ENCODE results near the gene DXO. TPM values are rescaled to one million over a fixed set of nuclear protein-coding genes. Genes with fewer than 3 reads are reported as not detected.

Gene DXO
- total RNA-seq, 4 donors from 2014 or later, result 14.6 to 19.9 (median 16.4) TPM

GRCh38 chr6:31949926-31950548 is 21.9 kb downstream of the DXO start:
- H3K4me3 ChIP-seq (ENCODE audit: low read depth, poor library complexity, severe bottlenecking), result no peak overlapping the region
- DNase-seq (ENCODE audit: low spot score in 2 of 2), result no peak
- intact Hi-C loops (cut with DNase I; ENCODE audit: low total_unique reads), result no loop called here
- TF ChIP-seq CTCF (IDR thresholded peaks at IDR 0.05) (no peak), POLR2A (IDR thresholded peaks at IDR 0.05) (no peak)
- WGBS, 2 donors, result 86 to 88% methylated on average over 7 of the region's 7 CpGs

GRCh38 chr6:31948753-31949413 is 23.1 kb downstream of the DXO start:
- intact Hi-C loops (cut with DNase I; ENCODE audit: low total_unique reads), result no loop called here
- WGBS, 2 donors, result 63 to 74% methylated on average over 6 of the region's 6 CpGs
- DNase-seq (ENCODE audit: low spot score in 2 of 2), result no peak
- no peak for TF ChIP-seq CTCF (IDR thresholded peaks at IDR 0.05)
- TF ChIP-seq POLR2A (IDR thresholded peaks at IDR 0.05), result no peak
- no peak overlapping the region for H3K4me3 ChIP-seq (ENCODE audit: low read depth, poor library complexity, severe bottlenecking)

GRCh38 chr6:31948306-31948705 is 23.6 kb downstream of the DXO start:
- no peak overlapping the region for H3K4me3 ChIP-seq (ENCODE audit: low read depth, poor library complexity, severe bottlenecking)
- no peak for DNase-seq (ENCODE audit: low spot score in 2 of 2)
- 72 to 75% methylated on average over 5 of the region's 5 CpGs for WGBS, 2 donors
- TF ChIP-seq POLR2A (IDR thresholded peaks at IDR 0.05), result no peak
- no peak for TF ChIP-seq CTCF (IDR thresholded peaks at IDR 0.05)
- intact Hi-C loops (cut with DNase I; ENCODE audit: low total_unique reads), result no loop called here

- 84 to 89% methylated on average over 4 of the region's 4 CpGs for WGBS, 2 donors
- no peak for DNase-seq (ENCODE audit: low spot score in 2 of 2)
- no peak for TF ChIP-seq CTCF (IDR thresholded peaks at IDR 0.05)
- no peak for TF ChIP-seq POLR2A (IDR thresholded peaks at IDR 0.05)
- no peak overlapping the region for H3K4me3 ChIP-seq (ENCODE audit: low read depth, poor library complexity, severe bottlenecking)
- intact Hi-C loops (cut with DNase I; ENCODE audit: low total_unique reads), result no loop called here
These were observed 24.1 kb downstream of the DXO start for GRCh38 chr6:31947864-31948263.

- H3K4me3 ChIP-seq (ENCODE audit: low read depth, poor library complexity, severe bottlenecking), result no peak overlapping the region
- 88 to 89% methylated on average over 24 of the region's 24 CpGs for WGBS, 2 donors
- TF ChIP-seq CTCF (IDR thresholded peaks at IDR 0.05) (no peak), POLR2A (IDR thresholded peaks at IDR 0.05) (no peak)
- intact Hi-C loops (cut with DNase I; ENCODE audit: low total_unique reads), result no loop called here
- DNase-seq (ENCODE audit: low spot score in 2 of 2), result no peak
These were observed 24.8 kb downstream of the DXO start for GRCh38 chr6:31947070-31947675.

Data from lower leg skin (tissue), 4 donors.